CD14-positive monocyte (primary cell): ENCODE measurements around the gene SCN8A. TPM values are rescaled to one million over a fixed set of nuclear protein-coding genes. Genes with fewer than 3 reads are reported as not detected.
"Not testable (repeated sequence)": the region's sequence is repeated elsewhere in the genome, so short reads cannot be mapped to it uniquely, and the experiment has no call there.

Experiments
- DNase-seq, 3 donors: peaks; one replicate each; pipeline ENCODE4 v3.0.0-alpha.2; 2011 to 2022
- H2AFZ ChIP-seq: 2 replicates; pipeline ENCODE4 v1.6.0; 2012; ENCODE audit warnings: mild to moderate bottlenecking, low read depth, low read length, inconsistent platforms; ENCODE audit not compliant: insufficient read depth, poor library complexity, severe bottlenecking
- H3K27ac ChIP-seq, 2 donors: 1 replicate in 1 of 2; 2 replicates in 1 of 2; pipeline ENCODE4 v1.5.1; 2012 to 2013; ENCODE audit warnings: low read length in 2 of 2, control low read depth in 1 of 2, inconsistent platforms in 1 of 2, low read depth in 1 of 2, mild to moderate bottlenecking in 1 of 2
- H3K27me3 ChIP-seq, 2 donors: one replicate each; pipeline versions ENCODE4 v1.6.0 to v1.6.1; 2011 to 2013; ENCODE audit warnings: low read length in 2 of 2; ENCODE audit not compliant: control insufficient read depth in 2 of 2, insufficient read depth in 2 of 2
- H3K36me3 ChIP-seq, 2 donors: replicated peaks in 1 of 2; 1 replicate in 1 of 2; 2 replicates in 1 of 2; pipeline versions ENCODE4 v1.5.1 to v1.6.1; 2012 to 2013; ENCODE audit warnings: low read length in 2 of 2, control low read depth in 1 of 2, inconsistent platforms in 1 of 2, mild to moderate bottlenecking in 1 of 2; ENCODE audit not compliant: insufficient read depth in 2 of 2, control insufficient read depth in 1 of 2
- H3K4me1 ChIP-seq, 2 donors: 1 replicate in 1 of 2; 2 replicates in 1 of 2; pipeline versions ENCODE4 v1.5.1 to v1.6.1; 2012 to 2013; ENCODE audit warnings: low read length in 2 of 2, control low read depth in 1 of 2, inconsistent platforms in 1 of 2, mild to moderate bottlenecking in 1 of 2, moderate library complexity in 1 of 2; ENCODE audit not compliant: insufficient read depth in 2 of 2, control insufficient read depth in 1 of 2
- H3K4me2 ChIP-seq: replicated peaks from 2 replicates; pipeline ENCODE3; 2012; ENCODE audit warnings: low read length, moderate library complexity, mild to moderate bottlenecking; ENCODE audit not compliant: poor library complexity, severe bottlenecking; ENCODE audit errors: extremely low read depth
- H3K4me3 ChIP-seq, 3 experiments: fragments of 200-600 bp in 1 of 3; sonication (generic) in 1 of 3; replicated peaks in 1 of 3; 1 replicate in 2 of 3; 2 replicates in 1 of 3; pipeline ENCODE4 v1.5.1; 2011 to 2013; ENCODE audit warnings: low read length in 3 of 3, mild to moderate bottlenecking in 3 of 3, control low read depth in 2 of 3, low read depth in 2 of 3, inconsistent platforms in 1 of 3, moderate library complexity in 1 of 3
- H3K79me2 ChIP-seq: 2 replicates; pipeline ENCODE4 v1.6.0; 2012; ENCODE audit warnings: mild to moderate bottlenecking, control low read depth, inconsistent platforms, low read length, moderate library complexity; ENCODE audit not compliant: insufficient read depth
- H3K9ac ChIP-seq: 2 replicates; pipeline ENCODE4 v1.6.0; 2017; ENCODE audit warnings: low read length, mild to moderate bottlenecking; ENCODE audit not compliant: insufficient read depth, poor library complexity, severe bottlenecking
- H3K9me3 ChIP-seq, 2 donors: replicated peaks in 1 of 2; 1 replicate in 1 of 2; 2 replicates in 1 of 2; pipeline versions ENCODE4 v1.5.1 to v1.6.1; 2012 to 2013; ENCODE audit warnings: low read length in 2 of 2, control low read depth in 1 of 2; ENCODE audit not compliant: control insufficient read depth in 1 of 2, insufficient read depth in 1 of 2
- H4K20me1 ChIP-seq: 2 replicates; pipeline ENCODE4 v1.6.0; 2012; ENCODE audit warnings: mild to moderate bottlenecking, low read length, control low read depth, moderate library complexity; ENCODE audit not compliant: insufficient read depth
- H3K27ac Mint-ChIP-seq, 7 donors: one replicate each; pipeline ENCODE4 v1.8.0; 2020; ENCODE audit warnings: mild to moderate bottlenecking in 7 of 7, mixed read lengths in 7 of 7, moderate library complexity in 6 of 7, inconsistent platforms in 2 of 7
- H3K27me3 Mint-ChIP-seq, 3 donors: one replicate each; pipeline ENCODE4 v1.8.0; 2021 to 2022; ENCODE audit warnings: low read depth in 3 of 3, mild to moderate bottlenecking in 3 of 3, mixed read lengths in 3 of 3, moderate library complexity in 3 of 3, inconsistent platforms in 1 of 3
- H3K36me3 Mint-ChIP-seq, 2 donors: one replicate each; pipeline ENCODE4 v1.8.0; 2020; ENCODE audit warnings: mixed read lengths in 2 of 2, inconsistent platforms in 1 of 2, mild to moderate bottlenecking in 1 of 2
- H3K4me1 Mint-ChIP-seq: one replicate; pipeline ENCODE4 v1.8.0; 2020; ENCODE audit warnings: mild to moderate bottlenecking, mixed read lengths
- H3K4me3 Mint-ChIP-seq, 2 donors: one replicate each; pipeline ENCODE4 v1.8.0; 2020; ENCODE audit warnings: mild to moderate bottlenecking in 2 of 2, mixed read lengths in 2 of 2, moderate library complexity in 1 of 2
- H3K9me3 Mint-ChIP-seq, 7 donors: one replicate each; pipeline ENCODE4 v1.8.0; 2020 to 2022; ENCODE audit warnings: mixed read lengths in 7 of 7, mild to moderate bottlenecking in 6 of 7, moderate library complexity in 6 of 7, inconsistent platforms in 2 of 7
- CTCF ChIP-seq: fragments of 200-600 bp; IDR thresholded peaks from one replicate; pipeline ENCODE4 v1.8.0; 2022; ENCODE audit warnings: antibody characterized with exemption, mild to moderate bottlenecking
- WGBS: methylation state at CpG from one replicate; pipeline ENCODE4 v1.1.5; 2013; ENCODE audit warnings: missing lambda C conversion rate; ENCODE audit not compliant: insufficient coverage; 5-methylcytosine and 5-hydroxymethylcytosine counted together
- intact Hi-C, 2 donors: fragments of 100-400 bp; cut with micrococcal nuclease; formaldehyde crosslinking; loops; one replicate each; pipeline versions ENCODE4 v1.15.0 to v1.15.1; 2023
- polyA plus RNA-seq, 3 donors: library from polyadenylated mRNA; depleted of rRNA in 1 of 3; unstranded in 2 of 3; stranded (reverse) in 1 of 3; fragments of 300-500 nt in 2 of 3; fragments of >200 nt in 1 of 3; fragmentation: Illumina TruSeq in 2 of 3; gene quantifications; 1 replicate in 2 of 3; 2 replicates in 1 of 3; pipeline ENCODE4 v1.2.3, GENCODE V29; 2012 to 2021

SCN8A gene
- polyA plus RNA-seq, 3 donors: 0.03 TPM; not detected in 2

- Mint-ChIP-seq H3K27ac (no peak overlapping the region), H3K9me3 (peaks cover 0 to 17% (median 10%) of the 10 kb centered on the region in 7 donors), H3K36me3 (no peaks in the 10 kb centered on the region), H3K27me3 (peaks cover 2 to 3% (median 2%) of the 10 kb centered on the region in 3 donors), H3K4me1 (no peaks in the 10 kb centered on the region), H3K4me3 (no peak overlapping the region)
- no peak for DNase-seq
- no peaks in the 10 kb centered on the region for H3K9me3 ChIP-seq
- no peaks in the 10 kb centered on the region for H3K36me3 ChIP-seq
- intact Hi-C loops: no loop called here
- H3K4me3 ChIP-seq: no peak overlapping the region
- no peak for TF ChIP-seq CTCF
- H4K20me1 ChIP-seq: no peaks in the 10 kb centered on the region
- H3K27ac ChIP-seq: no peak overlapping the region
- H3K79me2 ChIP-seq: no peaks in the 10 kb centered on the region
- no peak overlapping the region for H2AFZ ChIP-seq
- H3K9ac ChIP-seq: no peak overlapping the region
- no peaks in the 10 kb centered on the region for H3K27me3 ChIP-seq
- no peak overlapping the region for H3K4me2 ChIP-seq
- H3K4me1 ChIP-seq: no peaks in the 10 kb centered on the region
Observed at GRCh38 chr12:51642286-51642685, 51.3 kb downstream of the SCN8A start.

GRCh38 chr12:51643951-51644350, 52.9 kb downstream of the SCN8A start:
- TF ChIP-seq CTCF: no peak
- peaks cover 0 to 8% (median 5%) of the 10 kb centered on the region in 7 donors for H3K9me3 Mint-ChIP-seq
- Histone ChIP-seq H3K9ac (no peak overlapping the region), H3K36me3 (no peaks in the 10 kb centered on the region), H3K27ac (no peak overlapping the region), H3K27me3 (no peaks in the 10 kb centered on the region), H3K4me2 (no peak overlapping the region), H2AFZ (no peak overlapping the region), H3K4me1 (no peaks in the 10 kb centered on the region), H3K79me2 (no peaks in the 10 kb centered on the region), H4K20me1 (no peaks in the 10 kb centered on the region), H3K9me3 (peaks cover 0 to under 1% of the 10 kb centered on the region in 2 donors), H3K4me3 (no peak overlapping the region)
- peaks cover 2 to 4% (median 3%) of the 10 kb centered on the region in 3 donors for H3K27me3 Mint-ChIP-seq
- no peak overlapping the region for H3K27ac Mint-ChIP-seq
- DNase-seq: no peak
- no peaks in the 10 kb centered on the region for H3K36me3 Mint-ChIP-seq
- no peaks in the 10 kb centered on the region for H3K4me1 Mint-ChIP-seq
- WGBS: no CpG with 5 or more reads among the region's 1 CpG
- H3K4me3 Mint-ChIP-seq: no peak overlapping the region
- intact Hi-C loops: no loop called here

GRCh38 chr12:51644691-51645090, 53.7 kb downstream of the SCN8A start:
- DNase-seq, H3K9me3 ChIP-seq, H2AFZ ChIP-seq, H3K4me1 Mint-ChIP-seq, intact Hi-C loops, H3K79me2 ChIP-seq, H3K27me3 Mint-ChIP-seq, H3K27ac Mint-ChIP-seq, H3K9ac ChIP-seq, H3K4me3 Mint-ChIP-seq, H3K4me1 ChIP-seq, H3K36me3 Mint-ChIP-seq, H3K4me3 ChIP-seq, H3K27ac ChIP-seq, H3K36me3 ChIP-seq, H4K20me1 ChIP-seq, H3K4me2 ChIP-seq, H3K27me3 ChIP-seq: not testable (repeated sequence)
- H3K9me3 Mint-ChIP-seq: peaks cover 0 to 10% (median 7%) of the 10 kb centered on the region in 7 donors
- WGBS: no CpG with 5 or more reads among the region's 23 CpGs
